ENCODE measurements around the gene DGAT2.

The DGAT2 gene

GRCh38 chr11:75757651-75758050, 10.9 kb upstream of the DGAT2 start:
- DNase-seq, result no peak

GRCh38 chr11:75759832-75760231, 8.7 kb upstream of the DGAT2 start:
- no peak for DNase-seq

DNA sequence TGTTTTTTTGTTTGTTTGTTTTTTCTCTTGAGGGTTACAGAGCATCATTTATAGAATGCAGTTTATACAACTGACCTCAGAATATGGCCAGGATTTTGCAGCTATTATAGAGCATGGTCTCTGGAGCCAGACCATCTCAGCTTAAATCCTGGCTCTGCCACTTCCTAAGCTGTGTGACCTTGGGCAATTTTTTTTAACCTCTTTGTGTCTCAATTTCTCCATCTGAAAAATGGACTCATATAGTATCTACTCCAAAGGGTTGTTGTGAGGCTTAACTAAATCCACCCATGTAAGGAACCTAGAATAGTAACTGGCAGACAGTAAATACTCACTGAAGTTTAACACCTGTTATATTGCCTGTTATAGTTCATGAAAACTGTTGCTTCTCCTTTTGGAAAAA, 8.3 kb upstream of the DGAT2 start:
- no peak for DNase-seq

- no peak for DNase-seq
These were observed 7.7 kb upstream of the DGAT2 start for GRCh38 chr11:75760710-75761493.

DNA sequence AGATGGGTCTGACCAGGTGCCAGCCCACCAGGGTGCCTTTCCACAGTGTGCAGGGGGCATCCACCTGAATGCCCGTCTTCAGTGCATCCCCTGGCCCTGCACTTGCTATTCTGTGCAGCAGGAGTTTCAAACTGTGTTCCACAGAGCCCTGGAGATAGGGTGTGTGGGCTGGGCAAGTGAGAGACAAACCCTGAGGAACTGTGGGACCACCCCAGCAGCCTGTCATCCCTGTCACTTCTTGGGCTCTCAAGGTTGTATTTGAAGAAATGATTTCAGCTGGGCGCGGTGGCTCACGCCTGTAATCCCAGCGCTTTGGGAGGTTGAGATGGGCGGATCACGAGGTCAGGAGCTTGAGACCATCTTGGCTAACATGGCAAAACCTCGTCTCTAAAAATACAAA, 6.4 kb upstream of the DGAT2 start:
- DNase-seq, result no peak

- no peak for DNase-seq
These were observed 5.7 kb upstream of the DGAT2 start for GRCh38 chr11:75762885-75763284.

GRCh38 chr11:75763846-75764245, 4.7 kb upstream of the DGAT2 start:
- DNase-seq, result no peak

GRCh38 chr11:75765116-75765515, 3.5 kb upstream of the DGAT2 start:
- no peak for DNase-seq

DNA sequence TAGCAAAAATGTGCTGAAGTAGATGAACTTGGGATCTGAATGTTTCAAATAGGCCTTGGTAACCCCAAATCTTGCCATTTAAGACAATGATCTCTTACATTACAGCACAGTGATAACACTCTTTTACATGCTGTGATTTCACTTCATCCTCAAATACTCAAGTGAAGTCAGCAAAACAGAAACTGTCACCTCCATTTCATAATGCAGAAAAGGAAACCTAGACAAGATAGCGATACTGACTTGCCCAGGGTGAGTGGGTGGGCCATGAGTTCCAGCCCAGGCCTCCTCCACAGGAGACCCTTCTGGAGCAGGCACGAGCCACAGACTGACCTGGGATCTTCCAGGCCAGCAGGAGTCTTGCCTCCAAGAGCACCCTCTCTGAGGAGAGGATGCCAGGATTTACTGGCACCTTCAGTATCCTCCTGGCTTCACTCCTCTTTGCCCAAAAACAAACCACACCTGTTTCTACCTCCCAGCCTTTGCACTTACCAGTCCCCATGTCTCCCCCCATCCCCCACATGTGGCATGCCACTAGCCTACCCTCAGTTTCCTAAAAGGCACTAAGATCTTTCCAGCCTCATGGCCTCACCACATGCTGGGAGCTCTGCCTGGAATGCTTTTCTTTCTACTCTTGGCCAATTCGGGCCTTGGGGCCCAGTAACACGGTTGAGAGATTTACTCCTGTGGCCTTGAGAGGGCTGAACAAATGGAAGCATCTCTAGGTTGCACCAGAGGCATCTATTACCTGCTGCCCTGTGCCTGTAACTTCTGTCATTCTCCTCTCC, 1.9 kb upstream of the DGAT2 start:
- no peak for DNase-seq

DNA sequence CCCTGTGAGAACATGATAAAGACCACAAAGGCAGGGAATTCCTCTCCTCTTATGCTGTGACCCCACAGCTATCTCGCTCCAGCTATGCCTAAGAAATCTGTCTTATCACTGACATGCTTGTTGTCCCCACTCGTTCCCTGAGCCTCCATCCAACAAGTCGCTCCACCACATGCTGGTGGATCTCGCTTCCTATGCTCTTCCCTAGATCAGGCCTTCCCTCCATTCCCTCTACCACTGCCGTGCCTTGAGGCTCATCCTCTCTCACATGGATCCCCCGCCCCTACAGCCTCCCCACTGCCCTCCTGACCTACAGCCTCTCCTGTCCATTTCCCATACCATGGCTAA, 1.4 kb upstream of the DGAT2 start:
- DNase-seq, result no peak

- DNase-seq, result no peak
These were observed 826 bp upstream of the DGAT2 start for GRCh38 chr11:75767793-75768111.

GRCh38 chr11:75768909-75769771, 562 bp downstream of the DGAT2 start:
- DNase-seq, result no peak

DNA sequence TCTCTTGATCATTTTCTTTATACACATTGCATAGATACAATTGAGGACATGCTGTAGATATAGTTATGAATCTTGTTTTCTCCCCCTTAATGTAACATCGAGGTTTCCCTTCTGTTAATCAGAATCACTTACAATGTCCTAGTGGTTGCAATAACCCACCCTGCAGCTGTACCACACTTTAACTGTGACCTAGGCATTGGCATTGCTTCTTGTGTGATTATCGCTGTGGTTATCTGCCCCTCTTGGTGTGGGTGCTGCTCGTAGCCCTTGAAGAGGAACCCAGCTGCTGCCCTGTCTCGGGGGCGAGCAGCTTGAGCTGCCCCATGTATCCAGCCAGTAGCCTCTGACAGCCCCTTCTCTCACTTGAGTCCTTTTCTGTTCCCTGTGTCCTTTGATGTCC, 1.5 kb downstream of the DGAT2 start:
- no peak for DNase-seq

DNA sequence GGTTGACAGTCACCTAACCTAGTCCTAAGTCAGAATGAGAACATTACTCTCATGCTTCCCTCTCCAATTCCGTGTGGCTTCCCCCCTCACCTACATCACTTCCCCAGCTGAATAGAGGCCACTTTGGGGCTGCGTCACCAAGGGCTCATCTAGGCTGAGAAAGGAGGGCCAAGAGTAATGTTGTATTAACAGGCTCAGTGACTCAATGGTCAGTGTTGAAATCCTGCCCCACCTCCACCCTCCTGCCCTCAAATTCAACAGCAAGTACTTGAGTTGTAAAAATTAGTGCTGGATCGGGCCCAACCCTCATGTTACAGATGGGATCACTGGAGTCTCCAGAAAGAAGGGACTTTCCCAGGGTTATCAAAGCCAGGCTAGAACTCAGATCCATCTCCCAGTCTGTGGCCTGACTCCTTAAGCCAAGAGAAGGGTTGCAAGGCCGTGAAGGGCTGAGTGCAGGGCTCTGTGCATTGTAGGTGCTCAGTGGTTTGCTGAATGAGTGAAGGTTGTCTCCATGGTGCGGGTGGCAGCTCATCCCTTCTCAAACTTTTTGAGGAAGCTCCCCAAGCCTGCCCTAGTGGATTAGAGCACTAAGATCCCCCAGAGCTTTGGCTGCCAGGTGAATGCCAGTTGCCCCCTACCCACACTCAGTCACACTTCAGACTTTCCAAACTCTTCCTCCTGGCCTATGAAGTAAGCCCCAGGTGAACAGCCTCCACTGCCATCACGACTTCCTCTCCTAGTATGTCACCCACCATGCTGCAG, 3.2 kb downstream of the DGAT2 start:
- no peak for DNase-seq

GRCh38 chr11:75773595-75774353, 5.2 kb downstream of the DGAT2 start:
- DNase-seq, result no peak

DNA sequence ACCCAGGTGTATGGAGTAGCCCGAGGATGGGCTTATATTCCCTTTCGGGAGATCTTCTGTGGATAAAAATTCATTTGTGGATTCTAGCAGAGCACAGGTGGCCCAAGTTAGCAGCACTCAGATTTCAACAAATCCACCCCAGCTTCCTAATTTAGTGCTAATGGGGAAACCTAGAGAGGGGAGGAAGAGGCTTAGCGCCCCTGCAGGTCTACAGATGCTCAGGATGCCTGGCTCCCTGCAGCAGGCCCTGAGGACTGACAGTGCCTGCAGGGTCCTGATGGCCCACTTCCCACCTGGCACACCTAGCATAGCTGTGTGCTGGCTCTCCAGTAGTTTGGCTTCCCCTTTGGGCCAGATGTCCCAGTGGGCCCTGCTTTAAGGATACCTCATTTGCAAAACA, 6.5 kb downstream of the DGAT2 start:
- no peak for DNase-seq

DNA sequence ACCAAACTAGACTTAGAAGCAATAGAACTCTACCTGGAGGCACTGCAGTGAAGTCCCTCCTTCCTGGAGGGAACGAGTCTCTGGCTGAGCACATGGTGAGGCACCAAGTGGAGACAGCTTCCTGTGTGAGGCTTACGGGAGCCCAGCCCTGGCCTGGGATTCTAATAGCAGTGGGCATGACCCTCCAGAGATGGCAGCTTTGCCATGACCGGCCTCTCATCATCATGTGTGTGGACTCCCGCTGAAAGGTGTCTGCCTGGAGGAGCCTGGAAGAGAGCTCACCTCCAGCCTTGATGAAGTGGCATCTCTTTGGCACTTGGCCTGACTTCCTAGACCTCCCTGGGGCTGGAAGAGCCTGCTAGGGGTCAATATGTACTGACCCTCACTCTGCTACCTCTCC, 8.0 kb downstream of the DGAT2 start:
- no peak for DNase-seq

GRCh38 chr11:75777461-75778110, 9.0 kb downstream of the DGAT2 start:
- no peak for DNase-seq

DNA sequence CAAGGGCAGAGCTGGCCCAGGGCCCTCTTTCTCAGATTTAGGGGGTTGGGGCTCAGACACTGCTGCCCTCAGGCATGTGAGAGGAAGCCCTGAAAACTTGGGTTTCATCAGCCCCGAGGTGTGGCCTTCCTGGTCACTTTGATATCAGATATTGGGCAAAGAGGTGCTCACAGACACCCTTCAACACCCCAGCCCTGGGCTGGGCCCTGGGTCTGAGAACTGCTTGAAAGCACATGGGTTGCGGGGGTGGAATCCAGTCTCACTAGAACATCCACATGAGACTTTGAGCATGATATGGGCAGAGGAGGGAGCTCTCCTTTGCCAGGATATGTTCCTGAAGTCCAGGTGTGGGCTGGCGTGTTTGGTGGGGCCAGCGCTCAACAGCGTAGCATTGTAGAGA, 10.4 kb downstream of the DGAT2 start:
- DNase-seq, result no peak

GRCh38 chr11:75779960-75780359, 11.4 kb downstream of the DGAT2 start:
- DNase-seq, result no peak

GRCh38 chr11:75780888-75781287, 12.3 kb downstream of the DGAT2 start:
- DNase-seq, result no peak

- DNase-seq, result no peak
These were observed 12.7 kb downstream of the DGAT2 start for GRCh38 chr11:75781296-75781695.

Measured in cerebellar nuclear complex (tissue), 1 donor.